DMS53 (cell line): ENCODE measurements around the gene GRK5.
"Not testable (repeated sequence)": the region's sequence is repeated elsewhere in the genome, so short reads cannot be mapped to it uniquely, and the experiment has no call there.

Experiments used
- DNase-seq: peaks from one replicate; lab custom pipeline; 2025; lab: John Stamatoyannopoulos, UW

Gene GRK5

GRCh38 chr10:119222537-119222936 is 15.2 kb downstream of the GRK5 start:
- DNase-seq, result no peak

GRCh38 chr10:119222966-119223386 is 15.6 kb downstream of the GRK5 start:
- no peak for DNase-seq

- DNase-seq, result no peak
Observed at GRCh38 chr10:119225083-119225658, 17.8 kb downstream of the GRK5 start.

- no peak for DNase-seq
Observed at GRCh38 chr10:119227825-119228224, 20.5 kb downstream of the GRK5 start.

DNA sequence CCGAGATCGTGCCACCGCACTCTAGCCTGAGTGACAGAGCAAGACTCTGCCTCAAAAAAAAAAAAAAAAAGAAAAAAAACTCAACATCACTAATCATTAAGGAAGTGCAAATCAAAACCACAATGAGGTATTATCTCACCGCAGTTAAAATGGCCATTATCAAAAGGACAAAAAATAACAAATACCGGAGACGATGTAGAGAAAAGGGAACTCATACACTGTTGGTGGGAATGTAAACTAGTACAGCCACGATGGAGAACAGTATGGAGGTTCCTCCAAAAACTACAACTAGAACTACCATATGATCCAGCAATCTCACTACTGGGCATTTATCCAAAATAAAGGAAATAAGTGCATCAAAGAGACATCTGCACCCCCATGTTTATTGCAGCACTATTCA is 24.3 kb downstream of the GRK5 start:
- DNase-seq, result no peak

- DNase-seq, result not testable (repeated sequence)
Observed at GRCh38 chr10:119232439-119232838, 25.1 kb downstream of the GRK5 start.

DNA sequence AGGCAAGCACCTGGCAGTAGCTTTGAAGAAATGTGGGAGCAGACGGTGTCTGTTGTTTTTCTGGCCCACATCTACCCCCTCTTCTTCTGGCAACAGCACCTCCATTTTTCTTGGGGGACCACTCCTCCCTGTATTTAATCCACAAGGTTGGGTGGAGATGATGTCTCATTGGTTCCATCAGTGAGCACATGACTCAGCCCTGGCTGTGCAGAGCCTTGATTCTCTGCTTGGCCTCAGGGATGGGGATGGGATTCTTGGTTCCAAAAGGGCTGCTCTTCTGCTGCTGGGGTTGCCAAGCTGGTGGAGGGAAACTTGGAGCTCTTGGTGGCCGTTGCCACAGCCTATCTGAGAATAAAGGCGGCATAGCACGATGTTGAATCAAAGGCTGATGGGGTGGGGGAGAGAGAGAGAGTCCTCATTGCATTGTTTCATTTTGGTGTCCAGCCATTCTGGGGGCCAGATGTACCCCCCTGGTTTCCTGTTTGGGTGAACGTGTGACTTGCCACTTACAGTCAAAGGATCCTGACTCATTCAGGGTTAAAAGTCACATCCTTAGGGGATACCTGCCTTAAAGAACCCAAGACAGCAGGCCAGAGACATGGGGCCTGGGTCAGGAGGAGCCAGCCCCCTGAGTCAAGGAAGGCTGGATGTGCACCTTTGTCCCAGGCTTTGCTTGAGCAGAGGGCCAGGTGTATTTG is 25.9 kb downstream of the GRK5 start:
- DNase-seq, result no peak

DNA sequence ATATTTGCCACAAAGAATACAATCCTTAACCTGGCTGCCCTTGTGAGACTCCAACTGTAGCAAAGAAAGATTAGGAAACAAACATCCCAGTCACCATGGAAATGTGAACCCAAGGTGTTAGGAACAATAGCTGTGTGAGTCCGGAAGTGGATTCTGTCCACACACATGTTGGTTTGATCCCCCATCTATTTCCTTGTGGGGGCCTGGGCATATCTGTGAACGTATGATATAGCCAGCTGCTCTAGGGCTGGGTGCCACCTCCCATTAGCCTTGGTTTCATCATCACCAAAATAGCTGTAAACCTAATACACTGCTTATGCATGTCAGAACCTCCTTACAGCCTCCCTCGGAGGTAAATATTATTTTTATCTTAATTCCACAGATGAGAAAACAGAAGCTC is 26.4 kb downstream of the GRK5 start:
- DNase-seq, result peak; percentile 29

DNA sequence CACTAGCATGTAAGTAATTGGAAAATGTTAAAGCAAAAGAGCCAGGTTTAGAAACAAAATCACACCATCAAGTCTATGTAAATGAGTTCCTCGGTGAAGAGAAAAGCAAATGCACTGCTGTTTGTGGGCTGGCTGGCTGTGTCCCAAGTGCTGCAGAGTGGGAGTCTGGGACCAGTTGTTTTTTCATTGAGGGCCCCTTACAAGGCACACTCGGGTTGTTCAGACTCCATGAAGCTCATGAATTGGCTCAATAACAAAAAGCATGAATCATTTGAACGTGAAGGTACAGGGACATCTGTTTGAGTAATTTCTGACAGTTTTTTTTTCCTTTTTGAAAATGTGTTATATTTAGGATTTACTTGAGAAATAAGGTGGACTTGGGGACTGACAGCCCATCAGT is 28.0 kb downstream of the GRK5 start:
- no peak for DNase-seq

DNA sequence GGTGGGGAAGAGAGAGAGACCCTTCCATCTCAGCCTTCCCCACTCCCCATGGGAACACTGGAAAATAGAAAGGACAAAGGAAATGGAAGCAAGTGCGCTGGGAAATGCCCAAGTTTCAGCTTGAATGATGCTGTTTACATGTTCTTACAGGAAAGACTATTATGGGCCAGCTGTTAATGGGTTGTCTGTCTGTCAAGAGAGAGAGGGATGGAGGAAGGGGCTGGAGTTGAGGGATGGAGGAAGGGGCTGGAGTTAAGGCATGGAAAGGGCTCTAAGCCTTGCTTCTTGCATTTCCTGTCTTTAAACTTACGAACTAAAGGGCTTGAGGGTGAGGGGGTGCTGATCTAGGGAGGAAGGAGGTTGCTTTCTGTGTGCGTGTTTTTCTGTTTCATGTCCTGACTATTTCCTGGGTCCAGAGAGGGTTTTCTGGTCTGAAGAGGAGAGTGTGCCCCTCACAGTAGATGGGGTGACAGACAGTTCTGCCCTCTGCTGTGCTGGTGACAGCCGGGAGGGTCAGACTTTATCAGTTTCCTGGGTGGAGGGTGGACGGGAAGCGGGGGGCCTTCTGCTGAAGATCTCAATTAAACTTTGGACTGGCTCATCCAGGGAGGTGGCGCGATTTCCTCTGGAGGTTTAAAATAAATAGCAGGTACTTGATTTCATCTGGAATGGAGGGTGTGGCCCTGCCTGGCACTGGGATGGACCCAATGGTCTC is 30.5 kb downstream of the GRK5 start:
- DNase-seq, result no peak

DNA sequence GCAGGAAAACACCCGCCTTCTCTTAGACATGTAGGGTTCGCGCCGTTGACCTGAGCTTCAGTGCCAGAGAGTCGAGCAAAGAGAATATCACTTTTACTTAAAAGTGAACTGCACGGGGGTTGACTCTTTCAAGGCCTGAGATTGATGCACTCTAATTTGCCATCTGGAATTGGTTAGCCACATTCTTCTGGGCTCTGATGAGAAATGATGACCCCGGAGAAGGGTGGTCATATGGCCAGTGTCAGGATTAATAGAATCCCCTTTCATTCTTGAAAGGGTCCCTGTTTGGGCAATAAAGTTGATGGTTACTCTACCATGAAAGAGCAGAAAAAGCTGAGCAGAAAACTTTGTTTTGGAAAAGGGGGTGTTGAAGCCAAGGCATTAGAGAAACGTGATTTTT is 31.2 kb downstream of the GRK5 start:
- no peak for DNase-seq

GRCh38 chr10:119239015-119239414 is 31.6 kb downstream of the GRK5 start:
- not testable (repeated sequence) for DNase-seq

GRCh38 chr10:119239630-119240029 is 32.3 kb downstream of the GRK5 start:
- not testable (repeated sequence) for DNase-seq

- DNase-seq, result no peak
Observed at GRCh38 chr10:119241066-119241465, 33.7 kb downstream of the GRK5 start.

- no peak for DNase-seq
Observed at GRCh38 chr10:119242186-119242585, 34.8 kb downstream of the GRK5 start.

GRCh38 chr10:119243488-119243887 is 36.1 kb downstream of the GRK5 start:
- no peak for DNase-seq

GRCh38 chr10:119243967-119244366 is 36.6 kb downstream of the GRK5 start:
- no peak for DNase-seq

- no peak for DNase-seq
Observed at GRCh38 chr10:119245272-119245671, 37.9 kb downstream of the GRK5 start.

GRCh38 chr10:119246862-119247549 is 39.6 kb downstream of the GRK5 start:
- DNase-seq, result no peak

DNA sequence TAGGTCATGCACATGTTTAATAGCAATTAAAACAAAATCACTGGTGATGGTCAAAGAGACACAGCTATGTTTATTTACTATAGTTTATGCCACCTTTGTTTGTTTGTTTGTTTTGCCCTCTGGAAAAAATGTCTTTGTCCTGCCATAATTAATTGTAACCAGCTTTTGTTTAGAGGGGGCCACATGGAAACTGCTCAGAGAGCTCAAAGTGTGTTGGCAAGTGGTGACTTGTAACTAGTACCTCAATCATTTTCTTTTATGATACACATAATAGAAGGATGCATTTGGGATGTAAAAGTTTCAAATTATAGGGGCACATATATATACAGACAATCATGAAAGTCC is 40.2 kb downstream of the GRK5 start:
- no peak for DNase-seq

GRCh38 chr10:119248184-119248583 is 40.8 kb downstream of the GRK5 start:
- DNase-seq, result no peak

DNA sequence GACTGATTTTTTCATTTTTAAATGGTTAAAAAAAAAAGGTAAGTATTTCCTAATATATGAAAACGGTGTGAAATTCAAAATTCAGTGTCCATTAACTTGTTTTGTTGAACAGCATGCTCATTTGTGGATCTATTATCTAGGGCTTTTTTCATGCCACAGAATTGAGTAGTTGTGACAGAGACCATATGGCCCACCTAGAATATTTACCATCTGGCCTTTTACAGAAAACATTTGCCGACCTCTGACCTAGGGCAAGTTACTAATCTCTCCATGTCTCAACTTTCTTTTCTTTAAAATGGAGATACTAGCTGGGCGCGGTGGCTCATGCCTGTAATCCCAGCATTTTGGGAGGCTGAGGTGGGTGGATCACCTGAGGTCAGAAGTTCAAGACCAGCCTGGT is 41.3 kb downstream of the GRK5 start:
- no peak for DNase-seq
